IPS DF 19.7 (cell line): ENCODE results near the gene SRGAP3.

Experiments used
- DNase-seq: peaks from one replicate; pipeline ENCODE4 v3.0.0-alpha.2; 2013; ENCODE audit warnings: low read depth, low spot score

The SRGAP3 gene

DNA sequence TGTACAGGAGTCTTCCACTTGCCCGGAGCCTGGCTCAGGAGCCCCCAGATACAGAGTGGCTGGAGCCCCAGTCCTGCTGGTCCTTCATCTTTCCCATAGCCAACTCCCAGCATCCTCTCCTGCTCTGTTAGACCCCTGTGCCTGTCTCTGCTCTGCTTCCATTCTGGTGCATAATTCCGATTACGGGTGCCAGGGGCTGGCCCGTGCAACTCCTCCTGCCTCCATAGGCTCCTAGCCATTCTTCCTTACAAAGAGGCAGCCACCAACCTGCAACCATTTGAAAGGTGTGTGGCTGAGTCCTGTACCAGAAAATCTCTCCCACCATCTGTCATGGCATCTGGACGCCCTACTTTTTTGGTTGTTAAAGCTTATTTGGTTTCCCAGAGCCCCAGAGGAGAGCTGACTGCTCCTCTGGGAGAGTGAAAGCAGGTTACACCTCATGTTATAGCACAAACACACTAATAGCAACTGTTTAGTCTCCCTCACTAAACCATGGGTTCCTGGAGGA is 281.0 kb downstream of the SRGAP3 start:
- no peak for DNase-seq

DNA sequence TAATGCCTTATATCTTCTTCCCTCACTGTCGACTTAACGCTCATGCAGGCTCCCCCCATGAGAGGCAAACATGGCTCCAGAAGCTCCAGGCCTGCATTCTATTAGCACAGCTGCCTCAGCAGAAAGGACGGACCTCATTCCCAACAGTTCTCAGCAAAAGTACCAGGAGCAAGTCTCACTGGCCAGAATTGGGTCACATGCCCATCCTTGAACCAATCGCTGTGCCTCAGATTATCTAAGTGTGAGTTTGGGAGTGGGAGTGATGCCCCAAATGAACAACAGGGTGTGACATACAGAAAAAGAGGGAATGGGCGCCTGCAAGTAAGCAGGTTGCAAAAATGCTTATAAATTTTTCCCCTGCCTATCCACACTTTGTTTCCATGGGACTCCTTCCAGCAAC is 281.9 kb downstream of the SRGAP3 start:
- DNase-seq, result no peak

DNA sequence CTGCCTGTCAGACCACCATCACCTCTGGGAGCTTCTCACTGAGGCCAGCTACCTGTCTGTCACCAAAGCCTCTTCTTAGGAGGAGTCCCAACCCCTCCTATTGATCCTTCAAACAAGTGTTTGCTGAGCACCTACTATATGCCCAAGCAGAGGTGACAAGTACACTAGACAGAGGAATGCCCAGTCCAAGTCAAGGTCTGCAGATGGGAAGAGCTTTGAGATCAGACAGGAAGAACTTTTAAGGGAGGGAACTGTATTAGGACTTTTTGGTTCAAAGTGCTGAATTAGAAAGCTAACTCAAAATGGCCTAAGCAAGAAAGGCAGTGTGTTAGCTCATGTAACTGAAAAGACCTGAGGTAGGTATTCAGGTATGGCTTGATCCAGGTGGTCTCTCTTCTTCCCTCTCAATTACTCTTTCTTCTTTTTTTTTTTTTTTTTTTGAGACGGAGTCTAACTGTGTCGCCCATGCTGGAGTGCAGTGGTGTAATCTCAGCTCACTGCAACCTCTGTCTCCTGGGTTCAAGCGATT is 282.6 kb downstream of the SRGAP3 start:
- DNase-seq, result no peak

DNA sequence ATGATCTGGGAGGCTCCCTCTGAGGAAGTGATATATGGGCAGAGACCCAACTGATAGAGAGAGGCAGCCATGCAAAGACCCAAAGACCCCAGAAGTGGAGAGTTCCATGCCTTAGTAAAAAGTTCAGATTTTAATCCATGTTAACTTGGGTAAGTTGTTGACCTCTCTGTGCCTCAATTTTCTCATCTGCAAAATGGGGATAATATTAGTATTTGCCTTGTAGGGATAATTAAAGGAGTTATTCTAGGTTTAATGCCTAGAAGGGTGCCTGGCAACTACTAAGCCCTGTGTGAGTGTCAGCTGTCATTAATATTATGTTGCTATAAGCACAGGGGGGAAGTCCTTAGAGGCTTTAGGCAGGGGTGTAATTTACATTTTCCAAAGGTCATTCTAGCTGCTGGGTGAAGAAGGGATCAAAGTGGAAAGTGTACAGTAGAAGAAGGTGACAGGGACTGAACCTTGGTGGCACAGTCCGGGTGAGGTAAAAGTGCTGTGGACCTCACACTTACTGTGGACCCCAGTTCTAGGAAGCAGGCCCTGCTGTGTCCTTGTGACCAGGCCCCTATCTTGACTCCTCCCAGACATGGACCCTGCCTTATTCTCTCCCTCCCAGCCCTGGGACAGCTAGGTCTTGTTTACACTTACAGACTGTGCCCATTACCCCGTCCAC is 283.2 kb downstream of the SRGAP3 start:
- no peak for DNase-seq

DNA sequence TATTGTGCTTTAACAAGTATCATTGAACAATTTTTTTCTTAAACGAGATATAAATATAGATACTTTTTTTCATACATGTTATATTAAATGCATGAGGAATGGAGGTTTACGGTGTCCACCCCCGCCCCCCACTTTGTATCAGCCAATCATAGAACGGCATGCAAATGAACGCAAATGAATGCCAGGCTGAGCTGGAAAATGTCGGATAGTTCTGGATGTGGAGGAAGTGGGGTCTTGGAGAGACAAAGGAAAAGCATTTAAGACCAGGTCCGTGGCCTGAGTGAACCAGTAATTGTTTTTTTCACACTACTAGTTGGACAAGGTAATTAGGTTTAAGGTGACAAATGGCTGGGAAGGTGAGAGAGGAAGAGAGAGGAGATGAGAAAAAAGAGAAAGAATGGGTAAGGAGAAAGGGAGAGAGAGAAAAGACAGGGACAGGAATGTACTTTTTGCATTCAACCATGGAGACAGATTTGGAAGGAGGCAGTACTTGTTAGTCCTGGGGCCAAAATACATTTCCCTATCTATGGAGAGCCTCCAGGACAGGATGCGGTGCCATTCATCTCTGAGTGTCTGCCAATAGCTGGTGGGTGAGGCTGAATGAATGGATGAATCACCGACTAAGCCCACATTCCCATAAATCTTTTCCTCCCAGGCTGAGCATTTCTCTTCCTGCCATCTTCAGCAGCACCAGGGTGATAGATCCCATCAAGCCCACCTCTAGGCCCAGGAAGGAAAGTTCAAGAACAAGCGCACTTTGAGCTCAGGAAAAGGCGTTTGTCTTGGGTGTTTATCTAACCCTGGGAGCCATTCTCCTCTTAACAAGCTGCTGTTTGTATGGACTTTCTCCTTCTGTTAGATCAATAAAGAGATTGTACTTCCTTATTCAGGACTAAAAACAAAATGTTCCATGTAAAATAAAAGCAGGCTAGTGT is 284.7 kb downstream of the SRGAP3 start:
- DNase-seq, result no peak

DNA sequence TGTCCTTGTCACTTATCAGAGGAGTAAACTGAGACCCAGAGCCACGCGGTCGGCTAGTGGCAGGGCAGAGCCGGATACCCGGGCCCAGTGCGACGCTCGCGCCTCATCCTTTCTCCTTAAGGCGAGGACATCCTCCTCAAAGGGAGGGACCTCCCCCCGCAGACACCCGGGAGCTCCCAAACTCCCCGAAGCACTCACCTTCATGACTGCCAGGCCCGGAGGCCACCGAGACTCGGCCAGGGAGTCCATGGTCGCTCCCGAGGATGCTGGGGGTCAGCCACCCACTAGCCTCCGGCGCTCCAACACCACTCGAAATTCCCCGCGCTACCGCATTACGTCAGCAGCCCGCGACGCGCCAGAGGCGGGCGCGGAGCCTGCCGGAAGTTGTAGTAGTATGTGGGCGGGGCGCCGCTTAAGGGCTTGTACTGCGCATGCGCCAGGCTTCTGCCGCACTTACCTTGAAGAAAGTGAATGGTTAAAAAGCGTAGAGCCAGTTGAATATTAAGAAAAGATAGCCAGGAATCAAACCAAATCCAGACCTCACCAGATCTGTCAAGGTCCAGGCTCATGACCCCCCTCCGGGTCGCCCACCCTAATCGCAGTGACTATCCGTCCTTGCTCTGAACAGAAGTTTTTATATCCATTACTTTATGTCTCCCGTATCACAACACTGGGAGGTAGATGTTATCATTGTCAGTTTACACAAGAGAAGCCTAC is 286.2 kb downstream of the SRGAP3 start, which contains the start of gene RAD18:
Gene RAD18, minus strand, starts transcription at position 336 of the 717 bp plus-strand sequence. Its CDS starts 87 bp downstream, at position 249.
- no peak for DNase-seq

DNA sequence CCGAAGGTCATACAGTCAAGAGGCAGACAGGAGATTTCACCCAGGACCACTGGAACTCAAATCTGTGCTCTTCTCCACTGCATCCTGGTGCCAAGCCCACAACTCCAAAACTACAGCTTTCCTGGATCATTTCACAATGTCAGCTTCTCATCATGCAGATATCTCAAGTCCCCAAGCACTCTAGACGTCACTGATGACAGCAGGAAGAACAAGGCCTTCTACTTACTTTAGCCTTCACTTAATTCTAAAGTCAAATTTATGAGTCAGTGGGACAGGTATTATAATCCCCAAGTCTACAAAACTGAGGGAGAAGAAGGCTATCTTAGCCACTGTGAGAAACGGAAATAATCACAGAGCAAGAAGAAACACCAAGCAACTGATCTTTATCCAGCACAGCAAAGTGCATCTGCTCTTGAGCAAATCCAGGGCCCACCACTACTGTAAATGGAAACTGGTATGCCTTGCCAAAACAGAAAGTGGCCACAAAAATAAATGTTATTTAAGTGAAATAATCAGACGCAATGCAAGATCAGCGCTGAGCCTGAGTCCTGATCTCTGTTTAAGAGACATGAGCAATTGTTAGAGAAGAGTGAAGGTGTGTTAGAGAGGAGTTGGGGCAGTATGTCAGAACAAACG is 287.1 kb downstream of the SRGAP3 start:
- no peak for DNase-seq

DNA sequence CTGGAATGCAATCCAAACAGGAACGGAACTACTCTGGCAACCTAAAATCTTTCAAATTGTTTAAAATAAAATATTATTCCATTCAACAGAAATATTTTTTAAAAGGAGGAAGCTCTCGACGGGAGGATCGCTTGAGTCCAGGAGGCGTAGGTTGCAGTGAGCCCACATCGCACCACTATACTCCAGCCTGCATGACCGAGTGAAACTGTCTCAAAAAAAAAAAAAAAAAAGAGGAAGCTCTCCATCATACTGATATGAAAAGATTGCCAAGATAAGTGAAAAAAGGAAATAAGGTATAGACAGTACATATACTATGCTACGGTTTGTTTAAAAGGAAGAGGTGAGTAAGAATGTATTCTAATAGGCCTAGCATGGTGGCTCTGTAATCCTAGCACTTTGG is 289.8 kb downstream of the SRGAP3 start:
- DNase-seq, result no peak

DNA sequence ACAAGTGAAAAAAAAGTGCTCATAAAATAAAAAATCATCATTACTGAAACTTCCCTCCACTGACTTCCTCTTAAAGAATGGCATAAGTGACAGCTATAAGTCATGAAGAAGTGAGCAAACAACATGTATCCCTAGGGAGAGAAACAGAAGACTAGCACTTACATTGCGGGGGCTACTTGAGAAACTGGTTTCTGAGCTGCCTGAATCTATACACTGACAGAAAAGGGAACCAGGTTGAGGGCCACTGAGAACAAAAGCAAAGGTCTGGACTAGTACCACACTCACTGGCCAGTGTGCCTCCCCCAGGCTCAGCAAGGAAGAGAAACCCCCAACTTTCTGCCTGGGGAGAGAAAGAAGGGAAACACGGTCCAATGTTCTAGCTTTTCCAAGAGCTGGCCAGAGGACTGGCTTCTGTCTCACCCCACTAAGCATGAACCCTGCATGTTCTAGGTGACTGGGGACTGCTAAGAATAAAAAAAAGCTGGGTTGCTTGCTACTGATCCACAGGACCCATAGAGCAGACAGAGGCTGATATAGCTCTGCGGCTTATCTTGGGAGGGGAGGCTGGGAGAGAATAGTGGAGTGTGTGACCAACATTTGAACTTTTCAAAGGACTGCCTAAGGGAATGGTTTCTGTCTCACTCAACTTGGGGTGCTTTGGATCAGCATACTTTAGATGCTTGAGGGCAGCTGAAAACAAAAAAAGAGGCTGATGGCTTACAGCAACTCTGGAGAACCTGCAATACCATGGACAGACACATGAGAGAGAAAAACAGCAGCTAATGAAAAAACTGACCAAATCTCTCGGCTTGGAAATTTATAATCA is 294.3 kb downstream of the SRGAP3 start:
- no peak for DNase-seq

DNA sequence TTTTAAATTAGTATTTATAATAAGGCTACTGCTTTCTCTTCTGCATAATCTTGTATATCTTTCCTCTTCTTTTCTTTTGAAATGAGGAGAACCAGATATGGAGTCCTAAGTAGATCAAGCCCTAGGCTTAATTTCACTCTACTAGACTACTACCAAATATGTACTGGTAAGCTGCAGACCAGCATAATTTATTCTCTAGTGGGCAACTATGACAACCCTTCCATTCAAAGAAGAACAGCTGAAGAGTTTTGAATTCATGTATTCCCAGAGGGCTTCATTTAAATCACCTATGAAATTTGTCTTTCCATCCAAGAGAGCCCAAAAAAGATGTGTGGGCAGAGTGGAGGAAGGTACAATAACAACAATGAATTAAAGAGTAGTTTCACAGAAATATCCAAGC is 296.1 kb downstream of the SRGAP3 start:
- DNase-seq, result no peak

DNA sequence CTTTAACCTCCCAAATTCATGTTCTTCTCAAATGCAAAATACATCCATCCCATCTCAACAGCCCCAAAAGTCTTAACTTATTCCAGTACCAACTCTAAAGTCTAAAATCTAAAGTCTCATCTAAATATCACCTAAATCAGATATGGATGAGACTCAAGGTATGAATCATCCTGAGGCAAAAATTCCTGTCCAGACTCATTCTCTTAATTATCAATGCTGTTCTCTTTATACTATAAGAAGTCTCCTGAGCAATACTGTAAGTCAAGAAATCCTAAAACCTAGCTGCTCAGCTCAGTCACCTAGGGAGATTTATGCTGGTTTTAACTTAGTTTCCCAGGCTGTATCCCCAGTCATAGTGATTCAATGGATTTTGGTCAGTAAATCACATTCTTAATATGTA is 297.3 kb downstream of the SRGAP3 start:
- no peak for DNase-seq

DNA sequence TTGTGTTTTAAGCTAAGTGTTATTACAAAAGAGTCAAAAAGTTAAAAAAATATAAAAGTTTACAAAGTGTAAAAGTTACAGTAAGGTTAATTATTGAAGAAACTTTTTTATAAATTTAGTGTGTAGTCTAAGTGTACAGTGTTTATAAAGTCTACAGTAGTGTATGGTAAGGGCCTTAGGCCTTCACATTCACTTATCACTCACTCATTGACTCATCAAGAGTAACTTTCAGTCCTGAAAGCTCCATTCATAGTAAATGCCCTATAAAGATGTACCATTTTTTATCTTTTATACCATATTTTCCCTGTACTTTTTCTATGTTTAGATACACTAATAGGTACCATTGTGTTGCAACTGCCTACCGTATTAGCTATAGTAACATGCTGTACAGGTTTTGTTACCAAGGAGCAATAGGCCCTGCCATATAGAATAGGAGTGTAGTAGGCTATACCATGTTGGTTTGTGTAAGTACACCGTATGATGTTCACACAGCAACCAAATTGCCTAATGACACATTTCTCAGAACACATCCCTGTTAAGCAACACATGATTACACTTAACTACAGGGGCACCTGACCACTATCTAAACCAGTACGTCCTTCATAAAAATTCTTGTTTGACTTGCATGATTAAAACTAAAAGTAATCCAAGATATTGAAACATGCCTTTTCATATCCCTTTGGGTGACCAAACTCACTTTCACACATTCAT is 303.4 kb downstream of the SRGAP3 start:
- DNase-seq, result no peak

DNA sequence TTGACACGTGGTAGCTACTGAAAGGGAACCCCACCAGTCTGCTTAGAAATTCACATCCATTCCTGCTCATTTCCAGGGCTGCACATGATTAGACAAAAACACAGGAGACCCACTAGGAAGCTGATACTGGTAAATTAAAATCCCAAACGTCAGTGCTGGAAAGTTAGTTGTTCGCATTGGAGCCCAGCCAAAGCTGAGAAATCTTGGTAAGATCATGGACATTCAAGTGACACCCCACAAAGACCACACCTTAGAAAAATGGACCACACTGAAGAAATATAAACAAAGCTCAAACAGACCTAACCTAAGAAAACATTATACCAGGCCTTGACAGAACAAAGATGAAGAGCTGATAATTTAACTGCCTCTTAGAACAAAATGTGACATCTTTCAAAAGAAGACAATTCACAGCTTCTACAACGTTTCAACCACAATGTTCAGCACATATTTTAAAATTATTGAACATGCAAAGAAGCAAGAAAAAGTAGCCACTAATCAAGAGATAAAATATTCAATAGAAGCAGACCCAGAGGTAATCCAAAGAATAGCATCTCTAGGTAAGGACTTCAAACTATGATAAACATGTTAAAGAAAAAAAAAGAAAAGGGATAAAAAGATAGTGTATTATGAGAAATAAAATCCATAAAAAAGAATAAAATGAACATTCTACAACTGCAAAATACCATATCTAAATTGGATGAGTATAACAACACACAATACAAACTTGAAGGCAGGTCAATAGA is 306.5 kb downstream of the SRGAP3 start:
- no peak for DNase-seq

DNA sequence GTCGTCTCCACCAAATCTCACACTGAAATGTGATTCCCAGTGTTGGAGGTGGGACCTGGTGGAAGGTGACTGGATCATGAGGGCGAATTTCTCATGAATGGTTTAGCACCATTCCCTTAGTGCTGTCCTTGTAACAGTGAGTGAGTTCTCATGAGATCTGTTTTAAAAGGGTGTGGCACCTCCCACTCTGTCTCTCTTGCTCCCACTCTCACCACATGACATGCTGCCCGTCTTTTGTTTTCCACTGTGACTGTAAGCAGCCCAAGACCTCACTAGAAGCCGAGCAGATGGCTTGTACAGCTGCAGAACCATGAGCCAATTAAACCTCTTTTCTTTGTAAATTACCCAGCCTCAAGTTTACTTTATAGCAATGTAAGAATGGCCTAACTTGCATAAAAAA is 307.3 kb downstream of the SRGAP3 start:
- no peak for DNase-seq

DNA sequence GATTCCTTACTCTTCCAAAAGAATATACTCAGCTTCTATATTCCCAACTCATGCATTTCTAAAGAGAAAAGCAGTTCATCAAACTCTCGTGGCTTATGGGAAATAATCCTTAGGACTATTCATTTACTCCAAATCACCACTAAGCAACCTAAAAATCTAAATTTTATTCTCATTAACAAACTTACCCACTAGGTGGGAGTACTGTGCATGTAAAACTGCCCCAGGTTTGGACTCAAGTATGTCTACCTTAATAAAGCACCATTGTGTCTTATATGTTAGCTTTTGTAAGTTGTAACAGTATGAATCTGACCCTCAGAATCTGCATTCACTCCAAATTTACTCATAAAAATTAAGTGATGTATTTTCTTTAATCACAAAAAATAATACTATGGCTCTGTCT is 311.4 kb downstream of the SRGAP3 start:
- no peak for DNase-seq

DNA sequence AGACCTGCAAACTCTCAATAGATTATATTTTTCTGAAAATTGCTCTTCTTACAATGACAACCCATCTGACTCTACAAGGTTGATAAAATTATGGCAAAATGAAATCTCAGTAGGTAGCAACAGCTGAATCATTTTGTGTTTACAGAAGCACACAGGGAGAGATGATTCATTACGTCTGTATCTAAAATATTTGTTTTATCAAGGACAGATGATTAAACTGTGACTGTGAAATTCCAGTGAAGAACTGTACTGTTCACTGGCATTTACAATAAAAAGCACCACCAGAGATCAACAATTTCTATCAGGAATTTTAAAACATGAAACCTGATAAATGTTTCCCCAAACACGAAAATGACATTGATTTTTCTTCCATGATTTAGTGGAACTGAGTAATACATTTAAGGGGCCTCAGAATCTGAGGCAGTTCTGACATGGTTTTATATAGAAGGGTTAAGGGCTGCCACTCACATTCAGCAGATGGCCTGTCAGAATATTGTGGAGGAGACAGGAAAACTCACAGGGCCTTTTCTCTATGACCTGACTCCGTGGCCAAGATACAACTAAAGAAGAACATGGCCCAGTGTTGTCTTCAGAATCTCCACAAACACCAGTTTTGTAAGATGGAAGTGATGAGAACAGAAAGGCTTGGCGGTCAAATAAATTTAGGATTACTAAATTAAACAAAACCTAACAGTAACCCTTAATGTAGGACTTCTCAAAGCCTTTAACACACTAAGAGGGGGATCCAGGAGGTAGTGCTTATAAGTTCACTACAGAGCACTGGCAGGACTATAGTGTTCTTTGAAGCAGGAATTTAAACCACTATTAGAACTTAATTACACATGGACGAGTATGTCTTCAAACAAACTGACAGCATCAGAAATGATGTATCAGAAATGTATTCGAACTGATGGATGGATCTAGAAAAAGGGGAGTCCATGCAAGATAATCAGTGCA is 312.1 kb downstream of the SRGAP3 start:
- DNase-seq, result no peak

DNA sequence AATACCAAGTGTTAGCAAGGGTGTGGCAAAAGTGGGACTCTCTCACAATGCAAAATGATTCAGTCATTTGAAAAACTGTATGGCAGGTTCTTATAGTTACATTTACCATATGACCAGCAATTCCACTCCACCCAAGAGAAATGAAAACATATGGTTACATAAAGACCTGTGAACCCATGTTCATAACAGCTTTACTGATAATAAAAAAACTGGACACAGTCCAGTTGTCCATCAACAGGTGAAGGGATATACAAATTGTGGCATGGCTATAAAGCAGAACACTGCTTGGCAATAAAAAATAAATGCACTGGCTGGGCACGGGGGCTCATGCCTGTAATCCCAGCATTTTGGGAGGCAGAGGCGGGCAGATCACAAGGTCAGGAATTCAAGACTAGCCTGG is 316.9 kb downstream of the SRGAP3 start:
- DNase-seq, result no peak

DNA sequence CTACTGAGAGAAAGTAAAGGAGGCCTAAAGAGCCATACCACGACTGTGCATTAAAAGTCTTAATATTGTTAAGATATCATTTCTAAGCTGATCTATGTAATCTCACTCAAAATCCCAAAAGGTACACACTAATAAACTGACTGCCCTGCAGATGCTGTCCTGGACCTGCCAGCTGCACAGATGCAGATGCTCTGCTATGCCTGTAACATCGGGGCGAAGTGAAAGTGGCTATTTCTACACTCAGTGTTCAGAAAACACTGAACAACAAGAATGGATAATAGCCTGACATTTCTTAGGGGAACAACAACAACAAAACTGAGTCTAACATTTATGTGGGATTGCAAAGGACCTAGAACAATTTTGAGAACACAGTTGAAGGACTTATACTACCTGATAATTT is 318.1 kb downstream of the SRGAP3 start:
- no peak for DNase-seq
